Glutamatergic neuron (in vitro differentiated cells): ENCODE measurements around the gene PAX1. TPM values are rescaled to one million over a fixed set of nuclear protein-coding genes. Genes with fewer than 3 reads are reported as not detected.

Experiments used
- DNase-seq: peaks from one replicate; pipeline ENCODE4 v3.0.0; 2022
- H3K27ac Mint-ChIP-seq: one replicate; pipeline ENCODE4 v1.8.0; 2020; ENCODE audit warnings: mild to moderate bottlenecking, mixed read lengths, inconsistent platforms; ENCODE audit not compliant: unreplicated experiment
- H3K27me3 Mint-ChIP-seq: one replicate; pipeline ENCODE4 v1.8.0; 2020; ENCODE audit warnings: mild to moderate bottlenecking, moderate library complexity, mixed read lengths, inconsistent platforms; ENCODE audit not compliant: unreplicated experiment
- H3K36me3 Mint-ChIP-seq: one replicate; pipeline ENCODE4 v1.8.0; 2020; ENCODE audit warnings: mild to moderate bottlenecking, mixed read lengths, inconsistent platforms; ENCODE audit not compliant: unreplicated experiment
- H3K4me1 Mint-ChIP-seq: one replicate; pipeline ENCODE4 v1.8.0; 2020; ENCODE audit warnings: mild to moderate bottlenecking, low read depth, mixed read lengths, inconsistent platforms; ENCODE audit not compliant: unreplicated experiment
- H3K4me3 Mint-ChIP-seq: one replicate; pipeline ENCODE4 v1.8.0; 2020; ENCODE audit warnings: mild to moderate bottlenecking, mixed read lengths, inconsistent platforms; ENCODE audit not compliant: unreplicated experiment
- H3K9me3 Mint-ChIP-seq: one replicate; pipeline ENCODE4 v1.8.0; 2020; ENCODE audit warnings: mild to moderate bottlenecking, moderate library complexity, mixed read lengths, inconsistent platforms; ENCODE audit not compliant: unreplicated experiment
- total RNA-seq: library from RNA; stranded (reverse); fragmentation: NEBNext Ultra II Directional; extraction: Animal tissue kit (Norgen Biotek cat#: 25700); gene quantifications from one replicate; pipeline ENCODE4 v1.2.1, GENCODE V29; 2021; ENCODE audit not compliant: unreplicated experiment
- TF ChIP-seq, protein P1 (sequence below): fragments of 200-600 bp; sonication (generic); IDR thresholded peaks from one replicate; pipeline ENCODE4 v1.5.0; 2021; ENCODE audit not compliant: partially characterized antibody, unreplicated experiment

The PAX1 gene
- total RNA-seq, 1 donor from 2014 or later, result not detected

- no peaks in the 10 kb centered on the region for H3K36me3 Mint-ChIP-seq
- no peak for DNase-seq
- H3K9me3 Mint-ChIP-seq, result peaks cover 7% of the 10 kb centered on the region
- H3K4me1 Mint-ChIP-seq, result no peaks in the 10 kb centered on the region
- TF ChIP-seq, protein P1, sequence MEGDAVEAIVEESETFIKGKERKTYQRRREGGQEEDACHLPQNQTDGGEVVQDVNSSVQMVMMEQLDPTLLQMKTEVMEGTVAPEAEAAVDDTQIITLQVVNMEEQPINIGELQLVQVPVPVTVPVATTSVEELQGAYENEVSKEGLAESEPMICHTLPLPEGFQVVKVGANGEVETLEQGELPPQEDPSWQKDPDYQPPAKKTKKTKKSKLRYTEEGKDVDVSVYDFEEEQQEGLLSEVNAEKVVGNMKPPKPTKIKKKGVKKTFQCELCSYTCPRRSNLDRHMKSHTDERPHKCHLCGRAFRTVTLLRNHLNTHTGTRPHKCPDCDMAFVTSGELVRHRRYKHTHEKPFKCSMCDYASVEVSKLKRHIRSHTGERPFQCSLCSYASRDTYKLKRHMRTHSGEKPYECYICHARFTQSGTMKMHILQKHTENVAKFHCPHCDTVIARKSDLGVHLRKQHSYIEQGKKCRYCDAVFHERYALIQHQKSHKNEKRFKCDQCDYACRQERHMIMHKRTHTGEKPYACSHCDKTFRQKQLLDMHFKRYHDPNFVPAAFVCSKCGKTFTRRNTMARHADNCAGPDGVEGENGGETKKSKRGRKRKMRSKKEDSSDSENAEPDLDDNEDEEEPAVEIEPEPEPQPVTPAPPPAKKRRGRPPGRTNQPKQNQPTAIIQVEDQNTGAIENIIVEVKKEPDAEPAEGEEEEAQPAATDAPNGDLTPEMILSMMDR, result peak; percentile 60
- H3K4me3 Mint-ChIP-seq, result no peak overlapping the region
- H3K27me3 Mint-ChIP-seq, result peaks cover 20% of the 10 kb centered on the region
- H3K27ac Mint-ChIP-seq, result no peak overlapping the region
Observed at GRCh38 chr20:21693322-21693721, 12.1 kb upstream of the PAX1 start.

DNA sequence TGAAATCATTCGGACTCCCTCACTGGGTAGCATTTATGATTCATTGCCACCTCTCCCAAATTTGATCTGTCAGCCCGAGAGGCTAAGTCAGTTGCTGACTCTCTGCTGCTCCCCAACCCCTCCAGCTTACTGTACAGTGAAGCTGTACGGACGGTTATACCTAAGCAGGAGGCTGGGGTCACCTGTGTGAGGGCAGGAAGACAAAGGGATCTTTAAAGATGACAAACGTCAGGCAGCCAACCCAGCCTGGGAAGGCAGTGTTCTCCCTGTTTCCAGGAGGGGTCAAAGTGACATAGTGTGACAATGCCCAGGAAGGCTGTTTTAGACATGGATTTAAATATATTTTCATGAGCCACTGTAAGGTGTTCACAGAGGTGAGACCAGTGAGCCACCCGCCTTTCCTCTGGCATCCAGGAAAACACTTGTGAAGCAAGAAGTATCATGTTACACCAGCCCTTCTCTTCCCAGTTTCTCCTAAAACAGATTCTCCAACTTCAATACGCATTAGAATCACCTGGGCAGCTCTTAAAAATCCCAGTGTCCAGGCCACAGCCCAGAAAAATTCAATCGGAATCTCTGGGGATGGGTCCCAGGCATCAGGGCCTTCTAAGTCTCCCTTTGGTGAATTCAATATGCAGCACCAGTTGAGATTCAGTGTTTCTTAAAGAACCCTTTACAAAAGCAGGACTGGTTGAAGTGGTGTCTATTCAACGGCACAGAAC, 6.8 kb upstream of the PAX1 start:
- peaks cover 36% of the 10 kb centered on the region for H3K27me3 Mint-ChIP-seq
- H3K4me3 Mint-ChIP-seq, result no peak overlapping the region
- H3K9me3 Mint-ChIP-seq, result peaks cover 7% of the 10 kb centered on the region
- H3K4me1 Mint-ChIP-seq, result peaks cover 3% of the 10 kb centered on the region
- no peaks in the 10 kb centered on the region for H3K36me3 Mint-ChIP-seq
- TF ChIP-seq, protein P1, result no peak
- no peak overlapping the region for H3K27ac Mint-ChIP-seq
- DNase-seq, result no peak

- no peak overlapping the region for H3K4me3 Mint-ChIP-seq
- peaks cover 39% of the 10 kb centered on the region for H3K27me3 Mint-ChIP-seq
- H3K27ac Mint-ChIP-seq, result no peak overlapping the region
- DNase-seq, result no peak
- TF ChIP-seq, protein P1, result no peak
- peaks cover 10% of the 10 kb centered on the region for H3K9me3 Mint-ChIP-seq
- no peaks in the 10 kb centered on the region for H3K36me3 Mint-ChIP-seq
- H3K4me1 Mint-ChIP-seq, result peaks cover 3% of the 10 kb centered on the region
Observed at GRCh38 chr20:21699216-21699508, 6.3 kb upstream of the PAX1 start.

GRCh38 chr20:21701171-21701876, 4.1 kb upstream of the PAX1 start:
- Mint-ChIP-seq H3K36me3 (no peaks in the 10 kb centered on the region), H3K4me3 (no peak overlapping the region), H3K27ac (no peak overlapping the region), H3K9me3 (peaks cover 12% of the 10 kb centered on the region), H3K27me3 (peaks cover 43% of the 10 kb centered on the region), H3K4me1 (peaks cover 3% of the 10 kb centered on the region)
- no peak for DNase-seq
- TF ChIP-seq, protein P1, result no peak

DNA sequence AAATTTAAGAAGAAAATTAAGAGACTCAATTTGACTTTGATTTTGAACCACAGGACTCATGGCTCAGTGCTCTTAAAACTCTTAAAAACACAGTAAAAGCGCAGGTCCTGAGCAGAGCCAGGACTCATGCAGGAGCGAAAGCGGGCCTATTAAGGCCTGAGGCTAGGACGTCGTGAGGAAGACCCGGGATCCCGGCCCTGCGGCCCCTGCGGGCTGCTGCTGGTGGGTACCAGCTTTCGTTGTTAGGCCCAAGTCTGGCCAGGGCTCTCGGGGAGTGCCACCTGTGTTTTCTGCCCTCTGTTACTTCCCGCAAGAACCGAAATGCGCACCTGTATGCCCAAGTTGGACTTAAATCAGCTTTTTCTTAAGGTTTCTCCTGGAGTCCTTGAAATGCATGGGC, 3.4 kb upstream of the PAX1 start:
- Mint-ChIP-seq H3K4me1 (peaks cover 3% of the 10 kb centered on the region), H3K27me3 (peaks cover 40% of the 10 kb centered on the region), H3K27ac (no peak overlapping the region), H3K4me3 (no peak overlapping the region), H3K9me3 (peaks cover 13% of the 10 kb centered on the region), H3K36me3 (no peaks in the 10 kb centered on the region)
- TF ChIP-seq, protein P1, result no peak
- DNase-seq, result no peak
